Mesenchymal stem cell (in vitro differentiated cells and primary cell): ENCODE data around the gene TCF4.
A peak's percentile ranks its signal among the peaks of the same experiment; 100 is the strongest.

ENCODE experiments used
- DNase-seq: peaks from one replicate; pipeline ENCODE4 v3.0.0-alpha.2; 2013
- H2AFZ ChIP-seq: one replicate; pipeline ENCODE4 v1.6.1; 2013; ENCODE audit warnings: low read depth, mild to moderate bottlenecking, control low read depth, inconsistent platforms, low read length, moderate library complexity
- H2AK5ac ChIP-seq: 2 replicates; pipeline ENCODE4 v1.6.1; 2013; ENCODE audit warnings: low read length, moderate library complexity, mild to moderate bottlenecking, inconsistent platforms; ENCODE audit not compliant: severe bottlenecking
- H2BK120ac ChIP-seq: one replicate; pipeline ENCODE4 v1.6.1; 2013; ENCODE audit warnings: low read depth, mild to moderate bottlenecking, inconsistent platforms, low read length, moderate library complexity
- H2BK12ac ChIP-seq, 2 experiments: one replicate each; pipeline ENCODE4 v1.6.1; 2013; ENCODE audit warnings: inconsistent platforms in 2 of 2, low read length in 2 of 2, mild to moderate bottlenecking in 2 of 2, moderate library complexity in 2 of 2, control low read depth in 1 of 2
- H2BK15ac ChIP-seq: one replicate; pipeline ENCODE4 v1.6.1; 2013; ENCODE audit warnings: mild to moderate bottlenecking, low read depth, inconsistent platforms; ENCODE audit not compliant: poor library complexity, severe bottlenecking
- H2BK5ac ChIP-seq: 2 replicates; pipeline ENCODE4 v1.6.1; 2013; ENCODE audit warnings: low read depth, mild to moderate bottlenecking, low read length, control low read depth, inconsistent platforms; ENCODE audit not compliant: poor library complexity, severe bottlenecking
- H3K14ac ChIP-seq, 2 experiments: one replicate each; pipeline ENCODE4 v1.6.1; 2013; ENCODE audit warnings: inconsistent platforms in 2 of 2, low read length in 2 of 2, control low read depth in 1 of 2, mild to moderate bottlenecking in 1 of 2, moderate library complexity in 1 of 2
- H3K18ac ChIP-seq, 2 experiments: one replicate each; pipeline ENCODE4 v1.6.1; 2013; ENCODE audit warnings: inconsistent platforms in 2 of 2, low read length in 2 of 2, control low read depth in 1 of 2, low read depth in 1 of 2, mild to moderate bottlenecking in 1 of 2
- H3K23ac ChIP-seq, 2 experiments: one replicate each; pipeline ENCODE4 v1.6.1; 2013; ENCODE audit warnings: inconsistent platforms in 2 of 2, low read length in 2 of 2, mild to moderate bottlenecking in 2 of 2, moderate library complexity in 2 of 2, control low read depth in 1 of 2
- H3K27ac ChIP-seq: 2 replicates; pipeline ENCODE4 v1.5.1; 2013; ENCODE audit warnings: mild to moderate bottlenecking, moderate library complexity, low read length, control low read depth, inconsistent platforms; ENCODE audit not compliant: poor library complexity, severe bottlenecking
- H3K27me3 ChIP-seq, 2 experiments: 2 replicates each; pipeline versions ENCODE4 v1.6.1 to v1.7.0; 2013; ENCODE audit warnings: low read length in 2 of 2, mild to moderate bottlenecking in 2 of 2, moderate library complexity in 2 of 2, control low read depth in 1 of 2, inconsistent platforms in 1 of 2; ENCODE audit not compliant: control insufficient read depth in 1 of 2, insufficient read depth in 1 of 2
- H3K36me3 ChIP-seq, 2 experiments: 2 replicates each; pipeline versions ENCODE4 v1.6.1 to v1.7.0; 2013; ENCODE audit warnings: low read length in 2 of 2, control low read depth in 1 of 2, inconsistent platforms in 1 of 2, low read depth in 1 of 2, mild to moderate bottlenecking in 1 of 2; ENCODE audit not compliant: insufficient read depth in 2 of 2, control insufficient read depth in 1 of 2
- H3K4ac ChIP-seq, 2 experiments: one replicate each; pipeline ENCODE4 v1.6.1; 2013; ENCODE audit warnings: inconsistent platforms in 2 of 2, low read length in 2 of 2, mild to moderate bottlenecking in 2 of 2, moderate library complexity in 2 of 2, control low read depth in 1 of 2, low read depth in 1 of 2
- H3K4me1 ChIP-seq: 2 replicates; pipeline ENCODE4 v1.6.1; 2013; ENCODE audit warnings: low read depth, low read length, control low read depth; ENCODE audit not compliant: control insufficient read depth, insufficient read depth
- H3K4me2 ChIP-seq: 2 replicates; pipeline ENCODE4 v1.6.1; 2013; ENCODE audit warnings: low read length, mild to moderate bottlenecking, inconsistent platforms; ENCODE audit not compliant: poor library complexity, severe bottlenecking
- H3K4me3 ChIP-seq, 2 experiments: 2 replicates each; pipeline versions ENCODE4 v1.5.1 to v1.7.0; 2013; ENCODE audit warnings: low read length in 2 of 2, mild to moderate bottlenecking in 2 of 2, control low read depth in 1 of 2, low read depth in 1 of 2; ENCODE audit not compliant: insufficient read depth in 1 of 2
- H3K79me1 ChIP-seq: replicated peaks from 2 replicates; pipeline ENCODE4 v1.6.1; 2013; ENCODE audit warnings: mild to moderate bottlenecking, control low read depth, low read length, inconsistent platforms; ENCODE audit not compliant: poor library complexity, severe bottlenecking
- H3K9ac ChIP-seq: 2 replicates; pipeline ENCODE4 v1.7.0; 2013; ENCODE audit warnings: mild to moderate bottlenecking, low read length, moderate library complexity
- H3K9me3 ChIP-seq: 2 replicates; pipeline ENCODE4 v1.7.0; 2013; ENCODE audit warnings: mild to moderate bottlenecking, low read length; ENCODE audit not compliant: control insufficient read depth
- H4K8ac ChIP-seq: one replicate; pipeline ENCODE4 v1.6.1; 2013; ENCODE audit warnings: inconsistent platforms, mild to moderate bottlenecking, low read length, moderate library complexity
- H4K91ac ChIP-seq: one replicate; pipeline ENCODE4 v1.6.1; 2013; ENCODE audit warnings: mild to moderate bottlenecking, low read length, inconsistent platforms
- WGBS: methylation state at CpG from one replicate; pipeline ENCODE4 v1.1.7; 2013; ENCODE audit warnings: mixed read lengths; 5-methylcytosine and 5-hydroxymethylcytosine counted together

TCF4 gene

DNA sequence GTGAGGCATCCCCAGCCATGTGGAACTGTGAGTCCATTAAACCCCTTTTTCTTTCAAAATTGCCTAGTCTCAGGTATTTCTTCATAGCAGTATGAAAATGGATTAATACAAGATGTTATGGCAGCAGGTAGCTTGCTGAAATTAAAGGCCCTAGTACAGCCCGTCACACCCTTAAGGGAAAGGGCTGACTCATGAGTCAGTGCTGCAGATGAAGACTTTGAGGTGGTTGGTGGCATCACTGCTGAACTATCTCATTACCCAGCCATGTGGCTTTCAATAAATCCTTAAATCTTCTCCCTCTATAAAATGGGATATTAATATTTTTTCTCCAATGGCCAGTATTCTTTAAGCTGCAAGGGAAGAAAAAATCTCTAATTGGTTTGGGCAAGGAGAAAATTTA is 402.6 kb downstream of the TCF4 start:
- H3K4me1 ChIP-seq = no peaks in the 10 kb centered on the region
- 50% methylated on average over 1 of the region's 1 CpG for WGBS
- H3K4me3 ChIP-seq = no peak overlapping the region
- H3K27me3 ChIP-seq = peaks cover 0 to 13% of the 10 kb centered on the region in 2 experiments
- H2AK5ac ChIP-seq = no peak overlapping the region
- no peak overlapping the region for H3K4me2 ChIP-seq
- H3K23ac ChIP-seq = no peak overlapping the region
- no peak overlapping the region for H3K9ac ChIP-seq
- H4K8ac ChIP-seq = no peak overlapping the region
- DNase-seq = no peak
- no peak overlapping the region for H3K4ac ChIP-seq
- H3K27ac ChIP-seq = no peak overlapping the region
- no peak overlapping the region for H2BK5ac ChIP-seq
- no peak overlapping the region for H2BK120ac ChIP-seq
- no peaks in the 10 kb centered on the region for H3K9me3 ChIP-seq
- H2BK12ac ChIP-seq = no peak overlapping the region
- H3K79me1 ChIP-seq = no peaks in the 10 kb centered on the region
- H2AFZ ChIP-seq = no peak overlapping the region
- no peak overlapping the region for H3K14ac ChIP-seq
- no peak overlapping the region for H3K18ac ChIP-seq
- H4K91ac ChIP-seq = no peak overlapping the region
- no peak overlapping the region for H2BK15ac ChIP-seq
- no peaks in the 10 kb centered on the region for H3K36me3 ChIP-seq

DNA sequence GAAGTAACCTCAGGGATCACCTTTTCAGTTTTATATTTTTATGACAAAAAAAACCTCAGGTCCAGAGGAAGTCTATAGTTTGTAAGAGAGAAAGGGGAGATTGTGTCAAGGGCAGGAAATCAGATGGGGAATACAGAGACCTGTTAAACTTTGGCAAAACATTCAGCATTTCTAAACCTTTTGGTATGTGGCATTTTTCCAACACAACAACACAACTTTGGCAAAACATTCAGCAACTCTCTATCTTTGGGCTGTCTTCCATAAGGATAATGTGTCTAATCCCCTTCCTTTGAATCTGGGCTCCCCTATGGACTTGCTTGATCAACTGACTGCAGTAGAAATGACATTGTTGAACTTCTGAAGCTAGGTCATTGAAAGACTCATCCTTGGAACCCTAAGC is 408.2 kb downstream of the TCF4 start:
- no peaks in the 10 kb centered on the region for H3K36me3 ChIP-seq
- H3K4me3 ChIP-seq = no peak overlapping the region
- no peak overlapping the region for H3K27ac ChIP-seq
- no peak overlapping the region for H3K14ac ChIP-seq
- no peak overlapping the region for H4K91ac ChIP-seq
- peaks cover 4% of the 10 kb centered on the region for H3K9me3 ChIP-seq
- no peak overlapping the region for H2BK5ac ChIP-seq
- H3K9ac ChIP-seq = no peak overlapping the region
- no peak overlapping the region for H2AFZ ChIP-seq
- no peaks in the 10 kb centered on the region for H3K4me1 ChIP-seq
- no peak overlapping the region for H2AK5ac ChIP-seq
- no peak overlapping the region for H4K8ac ChIP-seq
- peaks cover 0 to 4% of the 10 kb centered on the region in 2 experiments for H3K27me3 ChIP-seq
- H3K79me1 ChIP-seq = no peaks in the 10 kb centered on the region
- no peak overlapping the region for H2BK12ac ChIP-seq
- no peak overlapping the region for H3K4me2 ChIP-seq
- no peak for DNase-seq
- no peak overlapping the region for H2BK15ac ChIP-seq
- no peak overlapping the region for H3K18ac ChIP-seq
- H3K23ac ChIP-seq = no peak overlapping the region
- no peak overlapping the region for H2BK120ac ChIP-seq
- no peak overlapping the region for H3K4ac ChIP-seq

DNA sequence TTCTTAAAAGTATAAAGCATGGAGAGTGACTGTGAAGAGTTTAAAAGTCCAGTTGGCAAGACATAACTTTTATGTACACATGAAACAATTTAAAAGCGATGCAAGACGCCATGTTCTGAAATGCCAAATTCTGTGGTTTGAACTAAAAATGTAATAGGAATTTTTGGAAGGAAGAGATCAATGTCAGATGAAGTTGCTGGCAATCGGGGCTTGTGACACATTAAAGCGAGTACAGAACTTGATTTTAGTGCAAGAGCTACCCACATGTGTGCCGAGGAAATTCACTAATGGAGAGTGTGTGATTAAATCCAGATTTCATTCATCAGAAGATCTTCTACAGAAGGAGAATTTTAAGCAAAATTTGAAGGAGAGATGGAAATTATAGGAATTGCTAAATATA is 408.6 kb downstream of the TCF4 start:
- Histone ChIP-seq H2BK15ac (no peak overlapping the region), H3K4me3 (no peak overlapping the region), H3K27ac (no peak overlapping the region), H3K27me3 (peaks cover 0 to 4% of the 10 kb centered on the region in 2 experiments), H3K4ac (no peak overlapping the region), H2BK12ac (no peak overlapping the region), H3K4me2 (no peak overlapping the region), H2AFZ (no peak overlapping the region), H3K79me1 (no peaks in the 10 kb centered on the region), H3K23ac (no peak overlapping the region), H2BK5ac (no peak overlapping the region), H3K9me3 (peaks cover 4% of the 10 kb centered on the region), H2BK120ac (no peak overlapping the region), H3K9ac (peak overlapping the region; percentile 44), H3K18ac (no peak overlapping the region), H3K14ac (no peak overlapping the region), H3K36me3 (no peaks in the 10 kb centered on the region), H3K4me1 (no peaks in the 10 kb centered on the region), H2AK5ac (no peak overlapping the region), H4K8ac (no peak overlapping the region), H4K91ac (no peak overlapping the region)
- DNase-seq = no peak
- 90% methylated on average over 5 of the region's 5 CpGs for WGBS

DNA sequence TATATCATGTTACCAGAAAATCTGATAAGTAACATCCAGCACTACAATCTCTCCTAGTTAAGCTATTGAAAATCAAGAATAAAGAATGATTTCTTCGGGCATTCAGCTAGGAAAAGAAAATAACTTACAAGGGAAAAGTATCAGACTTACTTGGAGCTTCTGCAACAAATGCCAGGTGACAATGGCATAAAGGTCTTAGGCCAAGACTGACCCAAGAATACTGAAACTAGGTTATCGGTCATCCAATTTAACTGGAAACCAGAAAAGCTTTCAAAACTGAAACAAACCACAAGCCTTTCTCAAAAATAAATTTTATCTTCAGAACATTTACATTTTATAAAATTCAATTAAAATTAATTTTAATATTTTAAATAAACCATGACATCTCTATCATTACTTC is 414.7 kb downstream of the TCF4 start:
- Histone ChIP-seq H2AFZ (no peak overlapping the region), H3K79me1 (no peaks in the 10 kb centered on the region), H3K23ac (no peak overlapping the region), H3K14ac (no peak overlapping the region), H2BK120ac (no peak overlapping the region), H3K4ac (no peak overlapping the region), H2BK12ac (no peak overlapping the region), H3K9ac (no peak overlapping the region), H3K4me3 (no peak overlapping the region), H2AK5ac (no peak overlapping the region), H3K36me3 (no peaks in the 10 kb centered on the region), H3K4me2 (no peak overlapping the region), H2BK15ac (no peak overlapping the region), H3K18ac (no peak overlapping the region), H3K4me1 (no peaks in the 10 kb centered on the region), H3K9me3 (peaks cover 25% of the 10 kb centered on the region), H4K91ac (no peak overlapping the region), H4K8ac (no peak overlapping the region), H3K27ac (no peak overlapping the region), H2BK5ac (no peak overlapping the region), H3K27me3 (no peaks in the 10 kb centered on the region)
- DNase-seq = no peak
- 85% methylated on average over 2 of the region's 2 CpGs for WGBS
